GM21423 (cell line): ENCODE results near the gene SLC5A2.
A peak's percentile ranks its signal among the peaks of the same experiment; 100 is the strongest.
"Not testable (repeated sequence)": the region's sequence is repeated elsewhere in the genome, so short reads cannot be mapped to it uniquely, and the experiment has no call there.

Experiments used
- ATAC-seq: cut with Tn5 transposase; IDR thresholded peaks from one replicate; pipeline ENCODE4 v1.9.1; 2021; ENCODE audit warnings: mild to moderate bottlenecking, moderate library complexity; ENCODE audit not compliant: unreplicated experiment

The SLC5A2 gene

GRCh38 chr16:31474773-31475738 is 7.9 kb upstream of the SLC5A2 start:
- ATAC-seq: no peak

DNA sequence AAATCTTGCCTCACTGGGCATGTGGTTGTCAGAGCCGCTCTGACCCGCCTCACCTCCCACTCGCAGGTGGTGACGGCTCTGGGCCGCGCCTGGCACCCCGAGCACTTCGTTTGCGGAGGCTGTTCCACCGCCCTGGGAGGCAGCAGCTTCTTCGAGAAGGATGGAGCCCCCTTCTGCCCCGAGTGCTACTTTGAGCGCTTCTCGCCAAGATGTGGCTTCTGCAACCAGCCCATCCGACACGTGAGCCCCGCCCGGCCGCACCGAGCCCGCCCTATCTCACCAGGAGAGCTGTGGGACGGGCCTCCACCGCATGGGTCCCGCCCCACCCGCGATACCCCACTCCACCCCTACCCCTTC is 7.0 kb upstream of the SLC5A2 start:
- no peak for ATAC-seq

- ATAC-seq: peak; percentile 68
Observed at GRCh38 chr16:31476303-31477219, 6.4 kb upstream of the SLC5A2 start.

GRCh38 chr16:31477220-31478216 is 5.4 kb upstream of the SLC5A2 start:
- ATAC-seq: no peak

DNA sequence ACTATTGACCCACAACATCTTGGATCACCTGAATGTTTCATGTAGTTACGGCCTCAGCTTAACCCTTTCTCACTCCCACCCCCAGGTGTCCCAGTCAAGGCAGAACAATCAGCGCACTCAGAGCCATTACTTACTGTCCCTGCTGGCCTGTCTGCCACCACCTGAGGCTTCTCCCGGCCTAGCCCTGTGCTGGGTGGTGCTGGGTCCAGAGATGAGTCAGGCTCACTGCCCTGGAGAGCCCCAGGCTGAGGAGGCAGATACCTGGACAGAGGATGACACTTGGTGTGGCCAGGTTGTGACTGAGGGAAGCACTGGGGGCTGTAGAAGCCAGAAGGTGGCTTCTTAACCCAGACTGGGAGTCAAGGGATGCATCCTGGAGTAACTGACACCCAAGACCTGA is 4.0 kb upstream of the SLC5A2 start:
- no peak for ATAC-seq

- no peak for ATAC-seq
Observed at GRCh38 chr16:31479751-31480150, 3.2 kb upstream of the SLC5A2 start.

DNA sequence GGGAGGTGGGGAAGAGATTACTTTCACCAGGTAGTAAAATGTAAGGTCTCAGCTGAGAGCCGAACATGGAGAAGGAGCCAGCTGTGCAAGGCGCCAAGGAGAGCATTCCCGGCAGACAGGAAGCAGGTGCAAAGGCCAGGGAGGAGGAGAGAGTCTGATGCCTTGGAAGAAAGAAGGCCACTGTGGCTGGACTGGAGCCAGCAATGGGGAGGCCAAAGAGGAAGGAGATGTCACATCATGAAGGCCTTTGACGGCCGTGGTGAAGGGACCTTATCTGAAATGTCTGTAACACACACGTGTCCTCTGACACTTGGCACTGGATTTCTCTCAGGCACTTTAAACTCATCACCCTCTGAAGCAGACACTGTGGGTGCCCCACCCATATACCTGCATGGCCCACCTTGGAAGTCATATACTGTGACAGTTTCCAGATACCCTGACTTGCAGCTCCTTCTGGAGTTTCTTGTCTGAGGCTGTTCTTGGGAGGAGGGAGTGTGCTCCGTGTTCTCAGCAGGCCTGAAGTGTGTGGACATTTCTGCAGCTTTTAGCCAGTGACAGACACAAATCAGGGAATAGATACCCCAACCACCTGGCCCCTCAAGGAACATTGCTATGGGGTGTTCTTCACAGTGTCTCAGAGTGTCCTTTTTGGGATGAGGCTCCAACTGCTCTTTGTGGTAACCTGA is 1.9 kb upstream of the SLC5A2 start:
- no peak for ATAC-seq

DNA sequence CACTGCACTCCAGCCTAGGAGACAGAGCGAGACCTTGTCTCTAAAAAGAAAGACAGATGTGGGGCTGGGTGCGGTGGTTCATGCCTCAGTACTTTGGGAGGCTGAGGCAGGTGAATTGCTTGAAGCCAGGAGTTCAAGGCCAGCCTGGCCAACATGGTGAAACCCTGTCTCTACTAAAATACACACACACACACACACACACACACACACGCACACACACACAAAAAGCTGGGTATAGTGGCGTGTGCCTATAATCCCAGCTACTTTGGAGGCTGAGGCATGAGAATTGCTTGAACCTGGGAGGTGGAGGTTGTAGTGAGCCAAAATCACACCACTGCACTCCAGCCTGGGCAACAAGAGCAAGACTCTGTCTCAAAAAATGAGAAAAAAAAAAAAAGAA is 1.1 kb downstream of the SLC5A2 start:
- ATAC-seq: not testable (repeated sequence)

GRCh38 chr16:31484491-31485171 is 1.7 kb downstream of the SLC5A2 start:
- no peak for ATAC-seq

GRCh38 chr16:31485571-31485970 is 2.6 kb downstream of the SLC5A2 start:
- no peak for ATAC-seq

- ATAC-seq: no peak
Observed at GRCh38 chr16:31486045-31486444, 3.1 kb downstream of the SLC5A2 start.

GRCh38 chr16:31487071-31487719 is 4.3 kb downstream of the SLC5A2 start:
- no peak for ATAC-seq

DNA sequence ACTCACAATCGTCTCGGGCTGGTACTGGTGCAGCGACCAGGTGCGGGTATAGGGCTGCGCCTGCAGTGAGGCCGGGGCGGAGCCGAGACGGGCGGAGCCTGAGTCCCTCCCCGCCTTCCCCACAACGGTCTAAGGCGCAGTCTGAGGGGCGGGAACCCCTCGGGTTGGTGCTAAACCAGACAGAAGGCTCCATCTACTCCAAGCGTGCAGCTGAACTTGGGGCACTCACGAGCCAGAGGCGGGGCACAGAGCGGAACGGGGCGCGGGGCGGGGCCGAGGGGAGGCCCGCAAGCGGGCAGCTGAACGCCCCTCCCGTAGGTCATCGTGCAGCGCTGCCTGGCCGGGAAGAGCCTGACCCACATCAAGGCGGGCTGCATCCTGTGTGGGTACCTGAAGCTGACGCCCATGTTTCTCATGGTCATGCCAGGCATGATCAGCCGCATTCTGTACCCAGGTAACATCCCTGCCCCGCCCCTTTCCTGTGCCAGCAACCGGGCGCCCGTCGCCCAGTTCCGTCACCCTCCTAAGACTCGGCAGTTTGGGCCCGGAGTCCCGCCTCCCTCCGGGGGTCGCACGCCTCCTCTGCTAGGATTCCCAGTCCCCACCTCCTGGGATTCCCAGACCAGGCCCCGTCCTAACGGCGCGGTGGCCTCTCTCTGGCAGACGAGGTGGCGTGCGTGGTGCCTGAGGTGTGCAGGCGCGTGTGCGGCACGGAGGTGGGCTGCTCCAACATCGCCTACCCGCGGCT is 5.0 kb downstream of the SLC5A2 start:
- ATAC-seq: peak; percentile 77

DNA sequence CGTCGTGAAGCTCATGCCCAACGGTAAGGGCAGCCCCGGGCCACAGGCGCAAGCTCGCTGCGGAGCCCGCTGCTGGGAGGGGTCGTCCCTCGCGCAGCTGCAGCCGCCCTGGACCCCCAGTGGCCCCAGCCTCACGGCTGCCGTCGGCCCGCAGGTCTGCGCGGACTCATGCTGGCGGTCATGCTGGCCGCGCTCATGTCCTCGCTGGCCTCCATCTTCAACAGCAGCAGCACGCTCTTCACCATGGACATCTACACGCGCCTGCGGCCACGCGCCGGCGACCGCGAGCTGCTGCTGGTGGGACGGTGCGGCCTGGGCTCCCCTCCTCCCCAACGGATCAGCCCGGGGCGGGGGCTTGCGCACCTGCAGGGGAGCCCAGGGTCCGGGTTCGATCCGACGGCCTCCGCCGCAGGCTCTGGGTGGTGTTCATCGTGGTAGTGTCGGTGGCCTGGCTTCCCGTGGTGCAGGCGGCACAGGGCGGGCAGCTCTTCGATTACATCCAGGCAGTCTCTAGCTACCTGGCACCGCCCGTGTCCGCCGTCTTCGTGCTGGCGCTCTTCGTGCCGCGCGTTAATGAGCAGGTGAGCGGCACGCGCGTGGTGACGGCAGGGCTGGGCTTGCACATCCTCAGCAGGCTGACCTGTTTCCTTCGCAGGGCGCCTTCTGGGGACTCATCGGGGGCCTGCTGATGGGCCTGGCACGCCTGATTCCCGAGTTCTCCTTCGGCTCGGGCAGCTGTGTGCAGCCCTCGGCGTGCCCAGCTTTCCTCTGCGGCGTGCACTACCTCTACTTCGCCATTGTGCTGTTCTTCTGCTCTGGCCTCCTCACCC is 5.8 kb downstream of the SLC5A2 start:
- ATAC-seq: no peak

GRCh38 chr16:31489298-31489564 is 6.3 kb downstream of the SLC5A2 start:
- ATAC-seq: no peak

GRCh38 chr16:31489616-31490584 is 7.0 kb downstream of the SLC5A2 start:
- ATAC-seq: no peak
